SK-N-SH (cell line): ENCODE results near the gene TCF3. TPM values are rescaled to one million over a fixed set of nuclear protein-coding genes. Genes with fewer than 3 reads are reported as not detected.

Experiments used
- CTCF ChIA-PET: fragments of 300-600, 350-600 bp; formaldehyde crosslinking; extraction: SDS; loops from one replicate; lab custom pipeline; 2021; lab: Yijun Ruan, JAX
- POLR2A ChIA-PET: fragments of 350-600 bp; sonication (Branson Sonifier 250); formaldehyde crosslinking; extraction: SDS; loops from one replicate; lab custom pipeline; 2020; ENCODE audit warnings: antibody characterized with exemption, inconsistent platforms; lab: Yijun Ruan, JAX
- DNase-seq: peaks from one replicate; pipeline ENCODE4 v3.0.0; 2012
- H2AFZ ChIP-seq: fragments of 200-600 bp; sonication (generic); 2 replicates; pipeline ENCODE4 v1.8.1; 2016; ENCODE audit warnings: antibody characterized with exemption, mild to moderate bottlenecking, low read depth
- H3F3A ChIP-seq: fragments of 200-600 bp; sonication (generic); replicated peaks from 2 replicates; pipeline ENCODE3; 2016; ENCODE audit warnings: antibody characterized with exemption, mild to moderate bottlenecking; ENCODE audit not compliant: insufficient read depth
- H3K27ac ChIP-seq, 2 experiments: fragments of 200-500 bp in 1 of 2; fragments of 200-600 bp in 1 of 2; sonication (Bioruptor generic) in 1 of 2; sonication (generic), shearing (Covaris generic) in 1 of 2; 2 replicates each; pipeline versions ENCODE4 v1.5.1 to v1.6.1; 2014 to 2016; ENCODE audit warnings: low read depth in 2 of 2, inconsistent platforms in 1 of 2, low read length in 1 of 2, mild to moderate bottlenecking in 1 of 2, mixed read lengths in 1 of 2
- H3K27me3 ChIP-seq: fragments of 200-600 bp; sonication (generic), shearing (Covaris generic); 2 replicates; pipeline ENCODE4 v1.6.1; 2016; ENCODE audit warnings: mixed run types; ENCODE audit not compliant: insufficient read depth
- H3K36me3 ChIP-seq, 2 experiments: fragments of 200-500 bp in 1 of 2; fragments of 200-600 bp in 1 of 2; sonication (Bioruptor generic) in 1 of 2; sonication (generic) in 1 of 2; replicated peaks in 1 of 2; 2 replicates each; pipeline versions ENCODE3 to v1.5.1; 2014 to 2016; ENCODE audit warnings: low read length in 1 of 2, mild to moderate bottlenecking in 1 of 2; ENCODE audit not compliant: insufficient read depth in 2 of 2, control insufficient read depth in 1 of 2
- H3K4me1 ChIP-seq, 2 experiments: fragments of 200-500 bp in 1 of 2; fragments of 200-600 bp in 1 of 2; sonication (Bioruptor generic) in 1 of 2; sonication (generic), shearing (Covaris generic) in 1 of 2; 2 replicates each; pipeline versions ENCODE4 v1.5.1 to v1.6.1; 2014 to 2016; ENCODE audit warnings: low read depth in 1 of 2, low read length in 1 of 2, mixed run types in 1 of 2; ENCODE audit not compliant: insufficient read depth in 2 of 2, control insufficient read depth in 1 of 2
- H3K4me2 ChIP-seq: fragments of 200-600 bp; sonication (generic), shearing (Covaris generic); 2 replicates; pipeline ENCODE4 v1.6.1; 2017; ENCODE audit warnings: mixed run types
- H3K4me3 ChIP-seq, 2 experiments: fragments of 200-500 bp in 1 of 2; fragments of 200-600 bp in 1 of 2; sonication (Bioruptor generic) in 1 of 2; sonication (generic), shearing (Covaris generic) in 1 of 2; 2 replicates each; pipeline versions ENCODE4 v1.5.1 to v1.8.1; 2014 to 2016; ENCODE audit warnings: low read depth in 2 of 2, inconsistent platforms in 1 of 2, low read length in 1 of 2, mild to moderate bottlenecking in 1 of 2, mixed read lengths in 1 of 2, moderate library complexity in 1 of 2
- H3K79me2 ChIP-seq: fragments of 200-600 bp; sonication (generic); 2 replicates; pipeline ENCODE4 v1.8.1; 2017; ENCODE audit warnings: mild to moderate bottlenecking; ENCODE audit not compliant: insufficient read depth
- H3K9ac ChIP-seq: fragments of 200-600 bp; sonication (generic); 2 replicates; pipeline ENCODE4 v1.6.1; 2017; ENCODE audit warnings: mixed run types
- H3K9me2 ChIP-seq: fragments of 200-600 bp; sonication (generic); 2 replicates; pipeline ENCODE4 v1.6.1; 2017; ENCODE audit warnings: mixed run types
- H3K9me3 ChIP-seq: fragments of 200-600 bp; sonication (generic); 2 replicates; pipeline ENCODE4 v1.6.1; 2017; ENCODE audit warnings: mixed run types, mild to moderate bottlenecking, moderate library complexity
- H4K20me1 ChIP-seq: fragments of 200-600 bp; sonication (generic); 2 replicates; pipeline ENCODE4 v1.6.1; 2017; ENCODE audit warnings: mild to moderate bottlenecking, mixed run types; ENCODE audit not compliant: insufficient read depth
- CHD2 ChIP-seq: fragments of 150-350 bp; IDR thresholded peaks from 2 replicates; pipeline ENCODE4 v1.6.1; 2018; ENCODE audit warnings: low read length; ENCODE audit not compliant: partially characterized antibody
- EP300 ChIP-seq, 2 experiments: IDR thresholded peaks; 2 replicates each; pipeline versions ENCODE4 v1.4.0 to v1.6.1; 2012; ENCODE audit warnings: borderline replicate concordance in 1 of 2, low read depth in 1 of 2, low read length in 1 of 2
- EZH2phosphoT487 ChIP-seq: fragments of 200-600 bp; sonication (generic); IDR thresholded peaks from 2 replicates; pipeline ENCODE4 v1.6.1; 2017; ENCODE audit warnings: low read depth, mixed run types, mild to moderate bottlenecking, antibody characterized with exemption, moderate library complexity, borderline replicate concordance
- FOSL2 ChIP-seq: IDR thresholded peaks from 2 replicates; pipeline ENCODE4 v1.4.0; 2012; ENCODE audit warnings: low read depth, mild to moderate bottlenecking, moderate library complexity, borderline replicate concordance
- FOXM1 ChIP-seq: IDR thresholded peaks from 2 replicates; pipeline ENCODE4 v1.4.0; 2012; ENCODE audit warnings: low read depth, mild to moderate bottlenecking
- GATA2 ChIP-seq: sonication (generic); formaldehyde crosslinking; IDR thresholded peaks from 2 replicates; pipeline ENCODE4 v1.5.0; 2020; ENCODE audit warnings: mild to moderate bottlenecking, missing genetic modification reagents
- JUND ChIP-seq: IDR thresholded peaks from 2 replicates; pipeline ENCODE4 v1.4.0; 2012
- MEF2A ChIP-seq: IDR thresholded peaks from 2 replicates; pipeline ENCODE4 v1.4.0; 2012; ENCODE audit warnings: low read depth, borderline replicate concordance
- MXI1 ChIP-seq: IDR thresholded peaks from 2 replicates; pipeline ENCODE4 v1.6.1; 2012; ENCODE audit warnings: mild to moderate bottlenecking, low read depth, low read length, improper control_type of control experiment
- NFIC ChIP-seq: IDR thresholded peaks from 2 replicates; pipeline ENCODE4 v1.4.0; 2012; ENCODE audit warnings: borderline replicate concordance
- NRF1 ChIP-seq: IDR thresholded peaks from 2 replicates; pipeline ENCODE4 v1.6.1; 2012; ENCODE audit warnings: low read depth, mild to moderate bottlenecking, low read length
- PBX3 ChIP-seq: IDR thresholded peaks from 2 replicates; pipeline ENCODE4; 2012
- POLR2AphosphoS5 ChIP-seq: IDR thresholded peaks from 2 replicates; pipeline ENCODE4 v1.6.1; 2012; ENCODE audit warnings: low read depth, low read length
- RAD21 ChIP-seq: IDR thresholded peaks from 2 replicates; pipeline ENCODE4 v1.6.1; 2012; ENCODE audit warnings: mild to moderate bottlenecking, low read length
- RCOR1 ChIP-seq: fragments of 150-350 bp; IDR thresholded peaks from 2 replicates; pipeline ENCODE4 v1.6.1; 2017; ENCODE audit warnings: antibody characterized with exemption, low read length
- RFX5 ChIP-seq: IDR thresholded peaks from 2 replicates; pipeline ENCODE4 v1.6.1; 2012; ENCODE audit warnings: mild to moderate bottlenecking, improper control_type of control experiment, low read length
- TAF1 ChIP-seq: IDR thresholded peaks from 2 replicates; pipeline ENCODE4 v1.6.1; 2012; ENCODE audit warnings: low read depth, mild to moderate bottlenecking, low read length, moderate library complexity, borderline replicate concordance
- TCF12 ChIP-seq: IDR thresholded peaks from 2 replicates; pipeline ENCODE4 v1.4.0; 2012
- TEAD4 ChIP-seq: IDR thresholded peaks from 2 replicates; pipeline ENCODE4 v1.4.0; 2012; ENCODE audit warnings: mild to moderate bottlenecking, borderline replicate concordance; ENCODE audit not compliant: insufficient read depth
- YY1 ChIP-seq: IDR thresholded peaks from 2 replicates; pipeline ENCODE4 v1.4.0; 2012; ENCODE audit warnings: low read depth, mild to moderate bottlenecking
- WGBS: methylation state at CpG from one replicate; pipeline ENCODE4 v1.1.6; 2017; ENCODE audit warnings: low lambda C conversion rate; 5-methylcytosine and 5-hydroxymethylcytosine counted together
- polyA plus RNA-seq, 3 experiments: library from polyadenylated mRNA; depleted of rRNA; stranded (reverse); fragments of >200 nt; gene quantifications; 2 replicates each; pipeline ENCODE4 v1.2.3, GENCODE V29; 2012
- TF ChIP-seq, protein P1 (sequence below): IDR thresholded peaks from 2 replicates; pipeline ENCODE4 v1.4.0; 2012; ENCODE audit warnings: low read depth, borderline replicate concordance
- TF ChIP-seq, protein P2 (sequence below): fragments of 150-350 bp; IDR thresholded peaks from 2 replicates; pipeline ENCODE4 v1.6.1; 2016; ENCODE audit warnings: mild to moderate bottlenecking, low read depth, low read length

TCF3 gene
- polyA plus RNA-seq, 1 of the 3 experiments (the other 2 are of a cell fraction) = 104 TPM

GRCh38 chr19:1591421-1592023 is 60.9 kb downstream of the TCF3 start:
- Histone ChIP-seq H3K27me3 (no peaks in the 10 kb centered on the region), H3K79me2 (peaks cover 56% of the 10 kb centered on the region), H3K4me2 (peak overlapping the region; percentile 99), H3K4me3 (peak overlapping the region; percentile 69 to 88), H3K27ac (peak overlapping the region; percentile 82 to 93), H2AFZ (no peak overlapping the region; the same call in 1 of the 2 replicates), H4K20me1 (peaks cover 29% of the 10 kb centered on the region; the same call in 1 of the 2 replicates), H3K9me3 (no peaks in the 10 kb centered on the region), H3K4me1 (peaks cover 9 to 12% of the 10 kb centered on the region in 2 experiments; a peak in 1 of 4 replicates), H3K9ac (peak overlapping the region; percentile 97), H3K36me3 (peaks cover 2 to 5% of the 10 kb centered on the region in 2 experiments), H3F3A (peaks cover 4% of the 10 kb centered on the region), H3K9me2 (no peaks in the 10 kb centered on the region)
- CTCF ChIA-PET = interaction anchor here (0.6 to 4.2 kb wide), 9 partner anchors 12 to 204 kb away, joined by 3 to 24 read pairs (median 4); no protein-coding TSS in a partner anchor
- DNase-seq = peak; percentile 57
- 0 out of 2 replicates have a peak, but pooled peaks have one; percentile 10 for TF ChIP-seq TEAD4
- TF ChIP-seq MXI1 = peak; percentile 41; the same call in 1 of the 2 replicates
- TF ChIP-seq NRF1 = no peak
- 2% methylated on average over 30 of the region's 31 CpGs for WGBS
- POLR2A ChIA-PET = interaction anchor here (1.3 kb wide), 2 partner anchors 25 to 141 kb away, joined by 4 to 7 read pairs; partner anchors contain the start of gene APC2

GRCh38 chr19:1590641-1591397 is 61.6 kb downstream of the TCF3 start:
- no peaks in the 10 kb centered on the region for H3K9me2 ChIP-seq
- H2AFZ ChIP-seq = no peak overlapping the region
- peak overlapping the region; percentile 69 to 88 for H3K4me3 ChIP-seq
- H3K36me3 ChIP-seq = peaks cover 2 to 5% of the 10 kb centered on the region in 2 experiments
- WGBS = 42% methylated on average over 10 of the region's 10 CpGs
- peaks cover 36% of the 10 kb centered on the region; the same call in 1 of the 2 replicates for H4K20me1 ChIP-seq
- CTCF ChIA-PET = interaction anchor here (0.6 to 4.2 kb wide), 13 partner anchors 12 to 204 kb away, joined by 3 to 24 read pairs (median 4); no protein-coding TSS in a partner anchor
- H3K9ac ChIP-seq = peak overlapping the region; percentile 97
- DNase-seq = peak; percentile 74
- peaks cover 63% of the 10 kb centered on the region for H3K79me2 ChIP-seq
- no peaks in the 10 kb centered on the region for H3K9me3 ChIP-seq
- H3K27me3 ChIP-seq = no peaks in the 10 kb centered on the region
- H3K27ac ChIP-seq = peak overlapping the region; percentile 82 to 93; a peak in 3 of 4 replicates
- peaks cover 9 to 12% of the 10 kb centered on the region in 2 experiments; a peak in 1 of 4 replicates for H3K4me1 ChIP-seq
- peaks cover 4% of the 10 kb centered on the region for H3F3A ChIP-seq
- POLR2A ChIA-PET = interaction anchor here (0.5 to 1.3 kb wide), 5 partner anchors 13 to 140 kb away, joined by 3 to 7 read pairs (median 4); partner anchors contain the start of gene APC2
- peak overlapping the region; percentile 99 for H3K4me2 ChIP-seq
- TF ChIP-seq, protein P1, sequence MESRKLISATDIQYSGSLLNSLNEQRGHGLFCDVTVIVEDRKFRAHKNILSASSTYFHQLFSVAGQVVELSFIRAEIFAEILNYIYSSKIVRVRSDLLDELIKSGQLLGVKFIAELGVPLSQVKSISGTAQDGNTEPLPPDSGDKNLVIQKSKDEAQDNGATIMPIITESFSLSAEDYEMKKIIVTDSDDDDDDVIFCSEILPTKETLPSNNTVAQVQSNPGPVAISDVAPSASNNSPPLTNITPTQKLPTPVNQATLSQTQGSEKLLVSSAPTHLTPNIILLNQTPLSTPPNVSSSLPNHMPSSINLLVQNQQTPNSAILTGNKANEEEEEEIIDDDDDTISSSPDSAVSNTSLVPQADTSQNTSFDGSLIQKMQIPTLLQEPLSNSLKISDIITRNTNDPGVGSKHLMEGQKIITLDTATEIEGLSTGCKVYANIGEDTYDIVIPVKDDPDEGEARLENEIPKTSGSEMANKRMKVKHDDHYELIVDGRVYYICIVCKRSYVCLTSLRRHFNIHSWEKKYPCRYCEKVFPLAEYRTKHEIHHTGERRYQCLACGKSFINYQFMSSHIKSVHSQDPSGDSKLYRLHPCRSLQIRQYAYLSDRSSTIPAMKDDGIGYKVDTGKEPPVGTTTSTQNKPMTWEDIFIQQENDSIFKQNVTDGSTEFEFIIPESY = no peak
- TF ChIP-seq NRF1 = no peak
- no peak for TF ChIP-seq MEF2A
- no peak for TF ChIP-seq FOSL2
- peak; percentile 11; the same call in 1 of the 2 replicates for TF ChIP-seq POLR2AphosphoS5
- no peak for TF ChIP-seq GATA2 (CRISPR knock-in tag)
- no peak for TF ChIP-seq JUND
- no peak for TF ChIP-seq YY1
- TF ChIP-seq, protein P2, sequence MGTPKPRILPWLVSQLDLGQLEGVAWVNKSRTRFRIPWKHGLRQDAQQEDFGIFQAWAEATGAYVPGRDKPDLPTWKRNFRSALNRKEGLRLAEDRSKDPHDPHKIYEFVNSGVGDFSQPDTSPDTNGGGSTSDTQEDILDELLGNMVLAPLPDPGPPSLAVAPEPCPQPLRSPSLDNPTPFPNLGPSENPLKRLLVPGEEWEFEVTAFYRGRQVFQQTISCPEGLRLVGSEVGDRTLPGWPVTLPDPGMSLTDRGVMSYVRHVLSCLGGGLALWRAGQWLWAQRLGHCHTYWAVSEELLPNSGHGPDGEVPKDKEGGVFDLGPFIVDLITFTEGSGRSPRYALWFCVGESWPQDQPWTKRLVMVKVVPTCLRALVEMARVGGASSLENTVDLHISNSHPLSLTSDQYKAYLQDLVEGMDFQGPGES = no peak
- no peak for TF ChIP-seq FOXM1
- TF ChIP-seq PBX3 = peak; percentile 26; the same call in 1 of the 2 replicates
- TF ChIP-seq EP300 (IDR thresholded peaks at IDR 0.05; ENCODE audit: borderline replicate concordance in 1 of 2, low read depth in 1 of 2, low read length in 1 of 2) = no peak
- no peak for TF ChIP-seq TEAD4
- no peak for TF ChIP-seq NFIC
- no peak for TF ChIP-seq CHD2
- TF ChIP-seq RAD21 = peak; percentile 23; the same call in 1 of the 2 replicates
- TF ChIP-seq RCOR1 = no peak
- no peak for TF ChIP-seq RFX5
- no peak for TF ChIP-seq TCF12
- TF ChIP-seq EZH2phosphoT487 = no peak
- no peak for TF ChIP-seq TAF1
